ENCODE results near the gene IL1RL1.
A peak's percentile ranks its signal among the peaks of the same experiment; 100 is the strongest.

Gene IL1RL1

GRCh38 chr2:102304268-102304667 lies 7.1 kb upstream of the IL1RL1 start:
- Histone ChIP-seq H2AFZ (ENCODE audit: low read length) (peak overlapping the region; percentile 61), H4K20me1 (ENCODE audit: insufficient read depth, low read length, poor library complexity, severe bottlenecking) (no peaks in the 10 kb centered on the region)
- TF ChIP-seq EZH2phosphoT487 (IDR thresholded peaks at IDR 0.05; ENCODE audit: borderline replicate concordance) (no peak), CTCF (conservative IDR thresholded peaks at IDR 0.05; ENCODE audit: low read length) (no peak)

GRCh38 chr2:102304711-102305611 lies 6.4 kb upstream of the IL1RL1 start:
- Histone ChIP-seq H3K4me2 (ENCODE audit: low read depth, low read length, poor library complexity, severe bottlenecking) (peak overlapping the region; percentile 71), H3K4me1 (ENCODE audit: insufficient read depth, low read length, poor library complexity, severe bottlenecking) (peaks cover 51% of the 10 kb centered on the region), H3K9me2 (replicated peaks; ENCODE audit: low read depth, low read length) (no peaks in the 10 kb centered on the region), H3K4me3 (ENCODE audit: low read length, poor library complexity, severe bottlenecking) (peak overlapping the region; percentile 67), H3K79me2 (ENCODE audit: insufficient read depth, low read length) (no peaks in the 10 kb centered on the region), H3K9me3 (ENCODE audit: insufficient read depth, low read depth, low read length) (no peaks in the 10 kb centered on the region), H2AFZ (ENCODE audit: low read length) (peak overlapping the region; percentile 61), H3K27me3 (ENCODE audit: insufficient read depth, low read length, poor library complexity, severe bottlenecking) (no peaks in the 10 kb centered on the region), H3K36me3 (ENCODE audit: insufficient read depth, low read length) (no peaks in the 10 kb centered on the region), H4K20me1 (ENCODE audit: insufficient read depth, low read length, poor library complexity, severe bottlenecking) (no peaks in the 10 kb centered on the region), H3F3A (ENCODE audit: low read depth) (peaks cover 15% of the 10 kb centered on the region; the same call in 1 of the 2 replicates), H3K9ac (ENCODE audit: low read depth, low read length, poor library complexity, severe bottlenecking) (peak overlapping the region; percentile 69)
- TF ChIP-seq CTCF (conservative IDR thresholded peaks at IDR 0.05; ENCODE audit: low read length) = no peak
- no peak for TF ChIP-seq EZH2phosphoT487 (IDR thresholded peaks at IDR 0.05; ENCODE audit: borderline replicate concordance)

More at GRCh38 chr2:102304268-102304667, 7.1 kb upstream of the IL1RL1 start:
- H3K4me1 ChIP-seq (ENCODE audit: insufficient read depth, low read length, poor library complexity, severe bottlenecking) = peaks cover 51% of the 10 kb centered on the region
- peak overlapping the region; percentile 67 for H3K4me3 ChIP-seq (ENCODE audit: low read length, poor library complexity, severe bottlenecking)
- peak overlapping the region; percentile 71 for H3K4me2 ChIP-seq (ENCODE audit: low read depth, low read length, poor library complexity, severe bottlenecking)
- H3K9me3 ChIP-seq (ENCODE audit: insufficient read depth, low read depth, low read length) = no peaks in the 10 kb centered on the region
- H3K36me3 ChIP-seq (ENCODE audit: insufficient read depth, low read length) = no peaks in the 10 kb centered on the region
- H3K9ac ChIP-seq (ENCODE audit: low read depth, low read length, poor library complexity, severe bottlenecking) = peak overlapping the region; percentile 69
- H3K9me2 ChIP-seq (replicated peaks; ENCODE audit: low read depth, low read length) = no peaks in the 10 kb centered on the region
- H3K79me2 ChIP-seq (ENCODE audit: insufficient read depth, low read length) = no peaks in the 10 kb centered on the region
- peaks cover 15% of the 10 kb centered on the region; the same call in 1 of the 2 replicates for H3F3A ChIP-seq (ENCODE audit: low read depth)
- no peaks in the 10 kb centered on the region for H3K27me3 ChIP-seq (ENCODE audit: insufficient read depth, low read length, poor library complexity, severe bottlenecking)

- H3K4me1 ChIP-seq (ENCODE audit: insufficient read depth, low read length, poor library complexity, severe bottlenecking) = peaks cover 60% of the 10 kb centered on the region
- H3K4me3 ChIP-seq (ENCODE audit: low read length, poor library complexity, severe bottlenecking) = peak overlapping the region; percentile 67
- peak overlapping the region; percentile 71 for H3K4me2 ChIP-seq (ENCODE audit: low read depth, low read length, poor library complexity, severe bottlenecking)
- H3K9ac ChIP-seq (ENCODE audit: low read depth, low read length, poor library complexity, severe bottlenecking) = peak overlapping the region; percentile 69
- H4K20me1 ChIP-seq (ENCODE audit: insufficient read depth, low read length, poor library complexity, severe bottlenecking) = no peaks in the 10 kb centered on the region
- no peak for TF ChIP-seq EZH2phosphoT487 (IDR thresholded peaks at IDR 0.05; ENCODE audit: borderline replicate concordance)
- no peak for TF ChIP-seq CTCF (conservative IDR thresholded peaks at IDR 0.05; ENCODE audit: low read length)
- H3K9me3 ChIP-seq (ENCODE audit: insufficient read depth, low read depth, low read length) = no peaks in the 10 kb centered on the region
- H3K79me2 ChIP-seq (ENCODE audit: insufficient read depth, low read length) = no peaks in the 10 kb centered on the region
- H3K27me3 ChIP-seq (ENCODE audit: insufficient read depth, low read length, poor library complexity, severe bottlenecking) = no peaks in the 10 kb centered on the region
- no peaks in the 10 kb centered on the region for H3K36me3 ChIP-seq (ENCODE audit: insufficient read depth, low read length)
- H2AFZ ChIP-seq (ENCODE audit: low read length) = peak overlapping the region; percentile 46
- peaks cover 18% of the 10 kb centered on the region; the same call in 1 of the 2 replicates for H3F3A ChIP-seq (ENCODE audit: low read depth)
- no peaks in the 10 kb centered on the region for H3K9me2 ChIP-seq (replicated peaks; ENCODE audit: low read depth, low read length)
These were observed 5.2 kb upstream of the IL1RL1 start for GRCh38 chr2:102306125-102306524.

Data from Loucy (cell line).